AML-193 (cell line): ENCODE data around the gene FNDC7.
"Not testable (repeated sequence)": the region's sequence is repeated elsewhere in the genome, so short reads cannot be mapped to it uniquely, and the experiment has no call there.

ENCODE experiments used
- DNase-seq, 2 experiments: peaks; one replicate each; lab custom pipeline; 2025; lab: John Stamatoyannopoulos, UW

The FNDC7 gene

GRCh38 chr1:108742253-108742652 is 29.5 kb downstream of the FNDC7 start:
- no peak for DNase-seq

- DNase-seq, result no peak
These were observed 33.3 kb downstream of the FNDC7 start for GRCh38 chr1:108745980-108746381.

- DNase-seq, result peak; percentile 93 to 94
These were observed 33.9 kb downstream of the FNDC7 start, which contains the start of gene STXBP3 for GRCh38 chr1:108746382-108747170. Gene STXBP3, plus strand, starts transcription at chr1:108746674. Its CDS starts 64 bp downstream, at chr1:108746738.

GRCh38 chr1:108747171-108747850 is 34.6 kb downstream of the FNDC7 start:
- peak; percentile 73 to 80 for DNase-seq

- DNase-seq, result peak; percentile 27 to 32
These were observed 35.2 kb downstream of the FNDC7 start for GRCh38 chr1:108747898-108748297.

GRCh38 chr1:108749081-108749480 is 36.4 kb downstream of the FNDC7 start:
- DNase-seq, result no peak

- no peak for DNase-seq
These were observed 37.9 kb downstream of the FNDC7 start for GRCh38 chr1:108750476-108751181.

- DNase-seq, result no peak
These were observed 40.7 kb downstream of the FNDC7 start for GRCh38 chr1:108753363-108753762.

GRCh38 chr1:108758796-108759195 is 46.1 kb downstream of the FNDC7 start:
- DNase-seq, result no peak

GRCh38 chr1:108767115-108767514 is 54.4 kb downstream of the FNDC7 start:
- no peak for DNase-seq

- no peak for DNase-seq
These were observed 55.0 kb downstream of the FNDC7 start for GRCh38 chr1:108767708-108768107.

- DNase-seq, result no peak
These were observed 65.1 kb downstream of the FNDC7 start for GRCh38 chr1:108777839-108778238.

GRCh38 chr1:108779455-108779854 is 66.7 kb downstream of the FNDC7 start:
- no peak for DNase-seq

- DNase-seq, result no peak
These were observed 68.3 kb downstream of the FNDC7 start for GRCh38 chr1:108780937-108781574.

- not testable (repeated sequence) for DNase-seq
These were observed 68.9 kb downstream of the FNDC7 start for GRCh38 chr1:108781575-108781944.

- DNase-seq, result no peak
These were observed 72.6 kb downstream of the FNDC7 start for GRCh38 chr1:108785264-108785663.

- no peak for DNase-seq
These were observed 73.2 kb downstream of the FNDC7 start for GRCh38 chr1:108785880-108786279.

- DNase-seq, result no peak
These were observed 79.1 kb downstream of the FNDC7 start for GRCh38 chr1:108791790-108792189.
